GM18499 (cell line): ENCODE measurements around the gene MYZAP.

Source experiments
- ATAC-seq: cut with Tn5 transposase; IDR thresholded peaks from one replicate; pipeline ENCODE4 v1.9.1; 2021; ENCODE audit warnings: moderate number of reproducible peaks; ENCODE audit not compliant: insufficient read depth, unreplicated experiment

MYZAP gene

DNA sequence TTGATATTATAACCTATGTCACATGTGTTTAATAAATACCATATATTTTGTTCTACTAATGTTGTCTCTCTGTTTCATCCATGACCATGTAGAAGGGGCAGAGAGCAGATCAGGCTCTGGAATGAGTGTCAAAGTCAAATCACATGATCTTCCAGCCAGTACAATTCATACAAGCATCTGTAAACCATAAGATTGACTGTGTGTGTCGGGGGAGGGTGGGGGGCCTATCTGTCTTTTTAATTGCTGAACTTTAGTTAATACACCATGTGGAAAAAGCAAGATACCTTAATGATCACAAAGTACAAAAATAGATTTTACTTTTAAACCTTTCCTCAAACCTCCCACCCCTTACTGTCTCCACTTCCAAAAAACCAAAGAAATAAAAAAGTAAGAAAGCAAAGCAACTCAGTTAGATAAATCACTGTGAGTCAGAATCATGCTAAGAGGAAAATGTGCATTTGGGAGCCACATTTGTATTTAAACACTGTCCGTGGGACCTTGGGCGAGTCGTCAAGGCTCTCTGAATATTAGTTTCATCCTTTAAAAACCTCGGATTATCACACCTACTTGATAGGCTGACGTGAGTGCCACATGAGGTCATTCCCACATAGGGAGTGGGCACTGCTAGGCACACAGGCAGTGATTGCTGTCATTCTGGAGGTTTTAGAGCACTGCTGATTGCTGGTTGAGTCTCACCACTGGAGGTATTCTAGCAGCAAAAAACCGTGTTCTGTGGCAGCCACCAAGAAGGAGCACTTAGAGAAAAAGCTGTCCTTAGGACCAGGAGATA lies 93.8 kb downstream of the MYZAP start:
- ATAC-seq, result no peak

DNA sequence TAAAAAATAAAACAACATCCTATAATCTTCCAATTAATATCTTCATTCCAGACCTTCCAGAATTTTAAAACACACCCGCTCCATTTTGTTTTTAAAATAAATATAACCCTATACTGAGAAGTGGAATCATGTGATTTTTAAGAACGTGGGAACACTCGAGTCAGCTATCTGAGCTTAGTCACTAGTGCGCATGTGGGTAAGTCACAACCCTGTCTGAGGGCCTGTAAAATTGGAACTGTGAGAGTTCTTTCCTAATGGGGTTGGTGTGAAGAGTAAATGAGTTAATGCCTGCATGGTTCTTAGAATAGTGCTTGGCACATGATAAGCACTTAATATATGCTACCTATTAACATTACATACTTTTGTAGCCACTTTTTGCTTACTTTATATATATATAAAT lies 95.0 kb downstream of the MYZAP start:
- no peak for ATAC-seq

- ATAC-seq, result no peak
Observed at GRCh38 chr15:57690341-57690966, 98.8 kb downstream of the MYZAP start.

DNA sequence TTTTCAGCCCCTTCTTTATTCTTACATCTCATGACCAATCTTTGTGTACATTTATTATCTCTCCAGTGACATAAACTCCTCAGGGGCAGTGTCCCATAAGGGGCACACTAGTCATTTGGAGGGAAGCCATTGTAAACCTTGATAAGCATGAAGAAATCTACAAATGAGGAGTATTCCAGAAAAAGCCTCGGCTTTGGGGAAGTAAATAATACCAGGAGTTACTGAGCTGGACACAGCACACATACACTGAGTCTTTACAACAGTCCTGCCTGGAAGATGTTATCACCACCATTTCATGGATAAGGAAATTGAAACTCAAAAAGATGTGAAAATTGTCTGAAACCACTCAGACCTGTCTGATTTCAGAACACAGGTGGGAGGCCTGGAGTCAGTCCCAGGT lies 99.4 kb downstream of the MYZAP start:
- ATAC-seq, result no peak

DNA sequence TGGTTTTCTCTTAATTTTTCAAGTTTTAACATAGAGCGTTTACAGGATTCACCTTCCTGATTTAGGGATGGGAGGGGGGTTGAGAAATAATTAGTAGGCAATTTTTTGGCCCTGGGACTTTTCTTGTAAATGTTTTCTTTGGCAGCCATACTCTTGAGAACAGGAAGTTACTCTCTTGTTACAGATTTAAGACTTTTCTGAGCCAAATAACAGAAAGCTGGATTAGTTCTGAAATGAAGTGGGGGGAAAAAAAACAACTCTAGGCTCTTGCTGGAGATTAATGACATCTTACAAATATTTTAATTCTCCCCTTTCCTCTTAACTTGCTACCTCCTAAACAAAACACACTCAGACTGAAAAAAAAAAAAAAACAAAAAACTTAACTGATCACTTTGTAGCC lies 101.0 kb downstream of the MYZAP start:
- no peak for ATAC-seq

DNA sequence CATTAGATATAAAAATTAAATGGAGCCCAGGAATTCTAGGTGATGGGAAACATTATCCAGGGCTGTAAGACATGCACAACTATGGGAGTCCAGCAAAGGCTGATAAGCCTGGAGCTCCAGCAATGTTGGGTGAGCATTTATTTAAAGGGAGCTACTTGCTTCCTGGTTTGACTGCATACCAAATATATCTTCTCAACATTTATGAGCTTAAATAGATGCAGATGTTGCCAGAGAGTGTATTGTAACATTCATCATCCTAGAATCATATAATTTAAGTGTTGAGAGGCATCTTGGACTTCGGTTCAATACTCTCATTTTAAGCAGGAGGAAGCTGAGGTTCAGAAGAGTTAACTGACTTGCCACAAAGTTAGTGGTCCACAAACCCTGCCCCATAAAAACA lies 102.6 kb downstream of the MYZAP start:
- no peak for ATAC-seq

DNA sequence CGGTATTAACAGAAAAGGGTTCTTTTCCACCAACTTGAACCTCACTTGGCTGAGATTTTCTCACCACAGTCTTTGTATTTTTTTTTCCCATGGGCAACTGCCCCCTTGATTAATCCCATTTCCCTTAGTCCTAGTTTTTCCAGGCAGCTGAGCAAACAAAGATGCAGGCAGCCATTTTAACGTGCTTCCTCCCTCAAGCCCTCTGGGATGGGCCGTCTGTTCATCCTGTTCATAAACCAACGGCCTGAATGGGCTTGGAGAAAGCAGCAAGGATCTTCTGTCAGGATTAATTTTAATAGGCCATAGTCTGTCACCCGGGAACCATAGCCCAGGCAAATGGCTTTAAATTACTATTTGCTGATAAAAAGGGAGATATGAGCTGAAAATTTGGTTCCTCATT lies 104.4 kb downstream of the MYZAP start:
- no peak for ATAC-seq

GRCh38 chr15:57697588-57697987 lies 105.9 kb downstream of the MYZAP start:
- no peak for ATAC-seq

GRCh38 chr15:57698243-57698642 lies 106.5 kb downstream of the MYZAP start:
- no peak for ATAC-seq

DNA sequence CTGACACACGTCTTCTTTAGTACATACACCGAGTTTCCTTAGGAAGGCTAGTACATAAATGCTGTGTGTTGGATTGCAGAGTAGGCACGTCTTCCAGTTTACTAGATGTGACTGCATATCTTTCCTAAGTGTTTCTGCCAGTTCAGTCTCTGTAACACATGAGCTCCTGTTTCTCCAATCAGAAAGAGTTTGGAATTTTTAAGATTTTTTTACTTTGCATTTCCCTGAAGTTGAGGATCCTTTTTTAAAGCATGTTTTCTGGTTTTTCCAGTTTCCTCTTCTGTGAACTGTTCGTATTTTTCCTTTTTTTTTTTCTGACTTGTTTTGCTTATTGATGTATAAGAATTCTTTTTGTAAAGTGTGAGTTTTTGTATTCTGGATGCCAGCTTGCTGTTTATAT lies 107.3 kb downstream of the MYZAP start:
- ATAC-seq, result no peak

GRCh38 chr15:57703387-57703786 lies 111.7 kb downstream of the MYZAP start:
- no peak for ATAC-seq

DNA sequence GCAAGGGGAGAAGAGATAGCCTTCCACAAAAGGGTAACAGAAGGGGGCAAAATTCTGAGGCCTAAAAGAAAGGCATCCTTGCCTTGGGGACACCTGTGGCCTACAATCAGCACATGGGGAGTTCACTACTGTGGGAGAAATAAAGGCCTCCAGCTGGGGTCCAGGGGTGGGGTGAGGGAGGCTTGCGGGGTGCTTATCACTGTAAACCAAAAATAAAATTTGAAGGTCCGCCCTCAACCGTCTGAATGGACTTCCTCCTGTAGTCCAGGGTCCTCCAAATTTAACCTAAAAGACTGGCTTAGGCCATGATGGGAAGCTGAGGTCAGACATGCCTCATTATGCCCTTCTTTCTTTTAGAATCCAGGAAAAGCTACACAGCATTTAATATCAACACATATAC lies 112.7 kb downstream of the MYZAP start:
- no peak for ATAC-seq

DNA sequence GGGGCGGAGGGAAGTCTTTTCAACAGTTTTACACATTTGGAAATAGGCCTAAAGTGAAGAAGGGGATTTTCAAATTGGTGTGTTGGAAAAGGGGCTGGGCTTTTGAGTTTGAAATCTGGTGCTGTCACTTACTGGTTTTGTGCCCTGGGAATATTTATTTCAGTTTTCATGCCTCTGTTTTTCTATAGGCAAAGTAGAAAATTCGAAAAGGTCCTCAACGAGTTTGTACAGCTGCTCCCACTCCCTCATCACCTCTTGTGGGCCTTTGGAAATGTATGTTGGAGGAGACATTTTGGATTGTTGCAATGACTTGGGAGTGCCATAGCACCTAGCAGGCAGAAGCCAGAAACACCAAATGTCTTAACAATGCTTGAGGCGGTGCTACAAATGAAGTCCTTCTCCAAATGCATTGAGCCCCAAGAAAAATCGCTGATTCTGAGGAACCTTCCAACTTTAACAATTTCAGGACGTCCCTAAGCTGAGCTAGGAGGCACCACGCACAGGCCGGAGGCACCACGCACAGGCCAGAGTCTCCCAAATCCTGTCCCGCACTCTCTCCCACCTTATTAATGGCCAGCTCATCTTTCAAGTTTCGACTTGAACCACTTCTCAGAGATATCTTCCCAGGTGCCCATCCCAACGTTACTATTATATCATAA lies 114.2 kb downstream of the MYZAP start:
- ATAC-seq, result no peak

DNA sequence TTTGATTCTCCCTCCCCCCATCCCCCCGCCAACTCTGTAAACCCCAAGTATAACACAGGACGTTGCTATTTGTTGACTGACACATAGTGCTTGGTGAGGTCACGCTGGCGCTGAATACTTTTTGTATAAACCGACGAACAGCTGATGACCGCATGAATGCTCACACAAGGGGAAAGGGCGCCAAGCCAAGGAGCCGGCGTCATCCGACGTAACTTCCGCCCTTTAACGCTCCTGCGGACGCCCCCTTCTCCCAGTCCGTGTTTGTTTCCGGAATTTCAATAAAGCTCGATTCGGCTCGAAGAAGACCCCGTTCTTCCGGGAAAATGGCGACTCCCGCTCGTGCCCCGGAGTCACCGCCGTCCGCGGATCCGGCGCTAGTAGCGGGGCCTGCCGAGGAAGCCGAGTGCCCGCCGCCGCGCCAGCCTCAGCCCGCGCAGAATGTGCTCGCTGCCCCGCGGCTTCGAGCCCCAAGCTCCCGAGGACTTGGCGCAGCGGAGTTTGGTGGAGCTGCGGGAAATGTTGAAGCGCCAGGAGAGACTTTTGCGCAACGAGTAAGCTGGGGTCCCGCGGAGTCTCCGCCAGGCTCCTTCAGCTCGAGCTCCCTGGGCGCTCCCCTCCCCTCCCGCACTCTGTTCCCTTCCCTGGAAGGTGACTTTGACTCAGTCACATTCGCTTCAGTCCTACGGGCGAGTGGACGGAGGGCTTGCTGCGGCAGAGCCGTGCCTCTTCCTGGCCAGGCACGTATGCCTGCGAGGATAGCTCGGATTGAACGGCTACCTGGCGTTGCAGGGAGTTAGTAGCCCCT lies 114.9 kb downstream of the MYZAP start, which contains the start of gene POLR2M:
Gene POLR2M (plus strand): TSS at position 310 of the 805 bp plus-strand sequence. CDS start 129 bp downstream, at position 439.
- ATAC-seq, result peak; percentile 85

DNA sequence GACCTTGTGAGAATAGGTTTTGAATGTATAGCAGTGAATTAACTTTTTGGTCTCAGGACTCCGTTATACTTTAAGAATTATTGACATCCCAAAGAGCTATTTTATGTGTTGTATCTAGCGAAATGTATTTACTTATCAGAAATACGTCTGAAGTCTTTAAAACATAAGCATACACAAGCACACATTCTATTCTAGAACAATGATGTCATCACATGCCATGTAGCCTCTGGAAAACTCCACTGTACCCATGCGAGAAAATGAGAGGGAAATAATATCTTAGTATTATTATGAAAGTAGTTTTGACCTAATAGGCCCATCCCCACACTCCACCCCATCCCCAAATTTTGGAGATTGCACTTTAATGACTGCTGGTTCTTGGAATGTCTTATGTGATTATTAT lies 116.3 kb downstream of the MYZAP start:
- no peak for ATAC-seq

- no peak for ATAC-seq
Observed at GRCh38 chr15:57718309-57718708, 126.6 kb downstream of the MYZAP start.

GRCh38 chr15:57720867-57721266 lies 129.2 kb downstream of the MYZAP start:
- no peak for ATAC-seq

DNA sequence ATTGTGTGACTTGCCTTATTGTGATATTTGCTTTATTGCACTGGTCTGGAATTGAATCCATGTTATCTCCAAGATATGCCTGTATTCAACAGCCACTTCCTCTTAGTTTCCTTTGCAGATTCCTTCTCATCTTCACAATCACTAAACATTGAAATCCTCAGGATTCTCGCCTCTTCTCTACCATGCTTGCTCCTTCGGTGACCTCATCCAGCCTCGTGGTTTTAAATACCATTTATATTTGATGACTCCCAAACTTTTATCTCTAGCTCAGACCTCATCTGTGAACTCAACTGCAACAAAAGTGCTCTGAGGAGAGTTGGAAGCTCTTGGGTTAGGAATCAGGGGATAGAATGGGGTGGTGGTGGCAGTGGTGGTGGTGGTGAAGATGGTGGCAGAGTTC lies 134.7 kb downstream of the MYZAP start:
- ATAC-seq, result no peak

GRCh38 chr15:57727031-57727430 lies 135.3 kb downstream of the MYZAP start:
- no peak for ATAC-seq

DNA sequence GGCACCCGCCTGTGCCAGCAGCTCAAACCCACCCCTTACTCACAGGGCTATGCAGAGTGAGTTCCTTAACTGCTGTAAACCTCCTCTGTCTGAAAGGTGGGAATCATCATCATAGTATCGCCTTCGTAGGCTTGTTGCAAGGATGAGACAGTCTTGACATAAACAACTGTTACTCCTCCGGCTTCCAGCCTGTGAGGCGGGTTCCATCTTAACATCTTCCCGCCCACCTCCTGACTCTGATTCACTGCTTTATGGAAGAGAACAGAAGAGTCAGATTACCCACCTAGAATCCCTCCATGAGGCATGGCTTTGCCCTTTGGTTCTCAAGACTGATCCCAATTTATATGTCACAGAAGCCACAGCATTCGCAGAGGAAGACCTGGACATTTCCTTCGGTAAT lies 136.7 kb downstream of the MYZAP start:
- ATAC-seq, result no peak

DNA sequence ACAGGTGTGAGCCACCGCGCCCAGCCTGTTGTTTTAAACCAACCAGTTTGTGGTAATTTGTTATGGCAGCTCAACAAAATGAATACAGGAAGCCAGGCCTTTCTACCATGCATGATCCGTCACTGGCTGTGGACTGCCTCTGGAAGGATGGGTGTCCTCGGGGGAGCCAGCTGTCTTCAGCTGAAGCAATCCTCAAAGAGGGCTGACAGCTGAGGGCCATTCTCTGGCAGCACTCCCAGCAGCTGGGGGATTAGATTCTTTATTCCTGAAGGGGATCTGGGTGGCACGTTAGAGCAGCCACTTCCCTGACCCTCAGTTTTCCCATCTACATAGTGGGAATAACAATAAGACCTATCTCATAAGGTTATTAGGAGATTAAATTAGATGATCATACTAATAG lies 139.2 kb downstream of the MYZAP start:
- ATAC-seq, result no peak
